GM04503 (cell line): ENCODE measurements around the gene AKR1C1.
"Not testable (repeated sequence)": the region's sequence is repeated elsewhere in the genome, so short reads cannot be mapped to it uniquely, and the experiment has no call there.

Experiments used
- DNase-seq: peaks from one replicate; pipeline ENCODE4 v3.0.0-alpha.2; 2012; ENCODE audit warnings: low read depth

Gene AKR1C1

DNA sequence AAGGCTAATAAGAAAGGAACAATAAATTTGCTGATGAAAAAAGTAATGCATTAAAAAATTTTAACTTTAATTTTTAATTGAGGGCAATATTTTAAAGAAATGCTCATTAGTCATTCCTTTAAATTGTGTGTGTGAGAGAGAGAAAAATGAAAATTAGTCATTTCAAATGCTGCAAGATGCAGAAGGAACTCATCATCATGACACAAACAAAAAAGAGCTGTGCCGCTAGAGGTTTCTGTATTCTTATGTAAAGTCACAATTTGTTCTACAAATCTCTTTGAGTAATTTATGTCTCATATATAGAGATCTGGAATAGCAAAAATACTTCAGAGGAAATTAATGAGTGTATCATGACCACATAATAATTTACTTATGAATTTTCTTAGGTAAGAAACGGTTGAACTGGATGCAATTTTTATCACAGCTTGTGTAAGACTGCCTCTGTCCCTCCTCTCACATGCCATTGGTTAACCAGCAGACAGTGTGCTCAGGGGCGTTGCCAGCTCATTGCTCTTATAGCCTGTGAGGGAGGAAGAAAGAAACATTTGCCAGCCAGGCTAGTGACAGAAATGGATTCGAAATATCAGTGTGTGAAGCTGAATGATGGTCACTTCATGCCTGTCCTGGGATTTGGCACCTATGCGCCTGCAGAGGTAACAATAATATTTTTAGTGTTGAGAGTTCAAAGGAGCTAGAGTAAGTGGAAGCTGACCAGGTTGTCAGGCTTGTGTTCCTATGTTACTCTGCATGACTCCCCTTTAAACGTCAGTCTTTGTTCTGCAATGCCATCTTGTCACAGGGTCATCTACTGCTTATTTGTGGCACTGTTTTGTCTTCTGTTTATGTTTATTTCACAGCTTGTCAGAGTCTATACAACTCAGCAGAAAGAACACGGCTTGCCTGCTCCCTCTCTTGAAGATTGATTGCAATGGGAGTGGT lies at the start of gene AKR1C1:
Gene AKR1C1, plus strand, starts transcription at position 540 of the 939 bp plus-strand sequence. Its CDS starts 30 bp downstream, at position 570.
- not testable (repeated sequence) for DNase-seq

DNA sequence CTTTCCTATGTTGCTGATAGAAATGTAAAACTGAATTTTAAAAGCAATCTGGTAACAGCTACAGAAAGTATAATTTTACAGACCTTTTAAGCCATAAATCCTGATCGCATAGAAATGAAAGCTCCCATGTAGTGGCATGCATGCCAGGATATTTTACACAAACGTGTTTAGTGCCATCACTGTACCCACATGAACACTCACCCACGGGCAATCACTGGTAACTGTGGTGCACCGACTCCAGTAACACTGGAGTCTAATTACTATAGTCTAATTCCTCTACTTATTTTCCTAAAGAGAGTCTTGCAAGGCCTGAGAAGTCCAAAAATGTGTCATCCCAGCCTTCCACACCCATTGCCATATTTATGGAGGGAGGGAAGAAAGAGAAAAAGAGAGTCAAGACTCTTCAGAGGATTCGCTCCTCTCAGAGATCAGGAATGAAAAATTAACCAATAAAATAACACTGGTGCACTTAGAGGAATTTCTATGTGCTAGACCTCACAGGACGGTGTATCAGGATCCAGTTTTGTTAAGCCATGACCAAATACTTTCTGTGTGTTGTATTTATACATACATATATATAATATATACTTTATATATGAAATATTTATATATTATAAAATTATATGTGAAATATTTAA lies 48.9 kb upstream of the AKR1C1 start:
- DNase-seq: no peak

- DNase-seq: no peak
Observed at GRCh38 chr10:4916086-4916716, 47.0 kb upstream of the AKR1C1 start.

DNA sequence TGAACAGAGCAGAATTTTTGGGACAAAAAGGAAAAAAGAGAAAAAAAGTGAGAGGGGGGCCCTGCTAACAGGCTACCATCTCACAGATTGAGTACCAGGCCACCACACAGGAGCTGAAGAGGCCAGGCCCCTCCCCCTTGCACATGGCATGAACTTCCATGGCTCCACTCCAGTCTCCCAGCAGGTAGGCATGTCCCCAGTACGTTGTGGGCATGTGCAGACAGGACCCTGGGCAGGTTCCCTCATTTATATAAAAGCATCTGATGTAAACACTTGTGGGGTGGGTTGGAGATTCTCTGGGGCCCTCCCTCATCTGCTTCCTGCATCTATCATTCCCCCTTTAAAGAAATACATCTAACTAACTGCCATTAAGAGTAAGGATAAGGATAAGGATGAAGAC lies 45.0 kb upstream of the AKR1C1 start:
- no peak for DNase-seq

GRCh38 chr10:4924482-4924881 lies 38.7 kb upstream of the AKR1C1 start:
- DNase-seq: not testable (repeated sequence)

GRCh38 chr10:4926400-4926799 lies 36.8 kb upstream of the AKR1C1 start:
- DNase-seq: no peak

DNA sequence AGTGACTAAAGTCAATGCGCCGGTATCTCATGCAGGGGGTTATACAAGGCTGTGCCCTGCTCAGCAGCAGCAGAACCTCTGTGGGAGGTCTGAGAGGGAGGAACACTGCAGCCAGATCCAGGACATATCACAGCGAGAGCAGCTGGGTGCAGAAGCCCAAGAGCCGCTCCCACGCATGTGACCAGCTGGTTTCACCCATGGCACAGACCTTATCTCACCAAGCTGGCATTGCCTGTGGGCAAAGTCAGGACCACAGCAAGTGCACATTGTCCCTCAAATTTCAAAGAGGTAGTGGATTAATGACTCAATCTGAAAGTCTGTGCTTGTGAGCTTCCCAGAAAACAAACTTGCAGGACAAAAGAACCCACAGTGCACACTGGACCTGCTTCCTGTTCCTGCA lies 31.6 kb upstream of the AKR1C1 start:
- DNase-seq: no peak

- no peak for DNase-seq
Observed at GRCh38 chr10:4934391-4934987, 28.7 kb upstream of the AKR1C1 start.

DNA sequence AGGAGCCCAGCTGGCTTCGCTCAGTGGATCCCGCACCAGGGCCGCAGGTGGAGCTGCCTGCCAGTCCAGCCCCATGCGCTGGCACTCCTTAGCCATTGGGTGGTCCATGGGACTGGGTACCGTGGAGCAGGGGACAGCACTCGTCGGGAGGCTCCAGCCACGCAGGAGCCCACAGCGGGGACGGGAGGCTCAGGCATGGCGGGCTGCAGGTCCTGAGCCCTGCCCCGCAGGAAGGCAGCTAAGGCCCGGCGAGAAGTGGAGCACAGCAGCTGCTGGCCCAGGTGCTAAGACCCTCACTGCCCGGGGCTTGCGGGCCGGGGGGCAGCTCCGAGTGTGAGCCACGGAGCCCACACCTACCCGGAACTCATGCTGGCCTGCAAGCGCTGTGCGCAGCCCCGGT lies 25.9 kb upstream of the AKR1C1 start:
- DNase-seq: no peak

DNA sequence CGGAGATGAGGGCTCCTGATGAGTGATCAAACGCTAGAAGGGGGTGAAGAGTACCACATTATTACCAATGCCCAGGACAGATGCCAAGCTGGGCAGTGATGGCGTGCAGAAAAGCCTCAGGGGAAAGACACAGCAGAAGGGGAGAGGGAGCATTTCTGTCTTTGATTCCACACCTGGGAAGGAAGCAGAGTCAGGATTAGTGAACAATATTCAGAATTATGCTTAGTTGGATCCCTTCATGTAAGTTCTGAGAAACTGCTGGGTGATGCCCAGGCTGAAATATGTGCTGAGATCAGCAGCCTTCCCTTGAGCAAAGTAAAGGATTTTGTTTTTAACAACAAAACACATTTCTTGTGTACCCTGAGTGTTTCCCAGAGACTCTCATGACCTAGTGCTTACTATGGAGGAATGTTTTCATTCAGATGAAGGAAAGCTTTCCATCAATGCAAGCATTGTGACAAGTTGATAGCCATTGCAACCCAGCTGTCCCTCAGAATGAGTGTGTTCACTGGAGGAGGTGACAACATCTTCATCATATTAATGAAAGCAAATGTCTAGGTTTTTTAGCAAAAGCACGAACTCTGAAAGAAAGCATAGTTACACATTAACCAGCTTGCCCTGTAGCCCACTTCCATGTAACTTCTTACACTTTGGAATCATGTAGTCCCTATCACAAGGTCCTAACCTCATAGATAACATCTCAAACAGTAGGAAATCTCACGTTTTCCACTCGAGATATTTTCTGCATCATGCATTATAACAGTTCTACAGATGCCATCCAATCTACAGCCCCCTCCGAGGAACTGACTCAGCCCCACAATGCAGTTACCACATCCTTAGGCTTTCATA lies 23.8 kb upstream of the AKR1C1 start:
- no peak for DNase-seq

DNA sequence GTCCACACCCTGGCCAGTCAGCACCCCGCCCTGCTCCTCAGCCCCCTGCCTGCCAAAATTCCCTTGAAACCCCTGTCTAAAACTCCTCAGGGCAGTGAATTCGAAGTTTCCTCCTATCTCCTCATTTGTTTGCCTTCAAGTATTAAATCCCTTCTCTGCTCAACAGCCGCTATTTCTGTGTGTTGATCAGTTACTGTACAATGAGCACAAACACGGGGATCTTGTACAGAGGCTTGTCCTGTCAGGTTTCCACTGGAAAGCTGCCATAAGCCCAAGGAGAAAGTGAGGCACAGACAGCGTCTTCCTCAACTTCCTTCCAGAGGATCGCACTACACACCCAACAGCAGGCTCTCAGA lies 23.2 kb upstream of the AKR1C1 start:
- DNase-seq: not testable (repeated sequence)

DNA sequence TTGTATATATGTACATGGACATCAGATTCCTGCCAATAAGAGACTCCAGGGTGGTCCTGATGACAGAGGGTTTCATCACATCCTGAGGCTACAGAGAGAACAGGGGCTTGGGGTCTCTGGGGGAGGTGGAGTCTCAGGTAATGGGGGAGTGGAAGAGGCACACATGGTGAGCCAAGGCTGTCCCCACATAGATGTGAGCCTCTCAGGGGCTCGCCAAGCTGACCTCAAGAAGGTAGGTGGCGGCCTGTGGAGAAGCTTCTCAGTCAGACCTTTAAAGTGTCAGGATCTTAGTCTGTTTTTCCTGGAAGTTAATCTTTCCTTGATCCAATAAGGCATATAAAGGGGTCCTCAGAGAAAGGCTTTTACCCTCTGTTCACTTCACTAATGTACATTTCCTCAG lies 22.3 kb upstream of the AKR1C1 start:
- not testable (repeated sequence) for DNase-seq

- DNase-seq: no peak
Observed at GRCh38 chr10:4941540-4942330, 21.5 kb upstream of the AKR1C1 start.

GRCh38 chr10:4942931-4943330 lies 20.3 kb upstream of the AKR1C1 start:
- DNase-seq: peak; percentile 39

- not testable (repeated sequence) for DNase-seq
Observed at GRCh38 chr10:4943416-4943815, 19.8 kb upstream of the AKR1C1 start.

DNA sequence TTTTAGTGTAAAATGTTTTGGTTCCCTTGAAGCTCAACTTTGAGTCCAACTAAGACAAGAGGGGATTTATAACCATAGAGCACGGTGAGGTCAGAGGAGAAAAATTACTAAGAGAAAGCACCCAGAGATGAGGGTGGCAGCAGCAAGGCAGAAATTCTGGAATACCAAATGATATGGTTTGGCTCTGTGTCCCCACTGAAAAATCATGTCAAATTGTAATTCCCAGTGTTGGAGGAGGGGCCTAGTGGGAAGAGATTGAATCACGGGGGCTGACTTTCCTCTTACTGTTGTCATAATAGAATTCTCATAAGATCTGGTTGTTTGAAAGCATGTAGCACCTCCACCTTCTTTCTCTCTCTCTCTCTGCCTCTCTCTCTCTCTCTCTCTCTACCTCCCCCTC lies 19.4 kb upstream of the AKR1C1 start:
- DNase-seq: no peak

GRCh38 chr10:4944841-4945240 lies 18.4 kb upstream of the AKR1C1 start:
- DNase-seq: no peak

GRCh38 chr10:4945766-4946717 lies 17.2 kb upstream of the AKR1C1 start:
- DNase-seq: no peak

- DNase-seq: no peak
Observed at GRCh38 chr10:4947039-4947634, 16.1 kb upstream of the AKR1C1 start.
